Astrocyte (in vitro differentiated cells and primary cell): ENCODE measurements around the gene RDH5. TPM values are rescaled to one million over a fixed set of nuclear protein-coding genes. Genes with fewer than 3 reads are reported as not detected.

ENCODE experiments used
- DNase-seq: peaks from one replicate; pipeline ENCODE4 v3.0.0-alpha.2; 2010; ENCODE audit warnings: low read depth
- FAIRE-seq: peaks from 2 replicates; lab custom pipeline; 2011; peaks lifted over from hg19 to GRCh38; lab: Jason Lieb, UNC
- H2AFZ ChIP-seq: 2 replicates; pipeline ENCODE4 v1.6.0; 2012; ENCODE audit warnings: low read depth, low read length, inconsistent platforms
- H3K27ac ChIP-seq: 2 replicates; pipeline ENCODE4 v1.5.1; 2011; ENCODE audit warnings: low read depth, low read length, inconsistent platforms
- H3K27me3 ChIP-seq: 2 replicates; pipeline ENCODE4 v1.6.0; 2011; ENCODE audit warnings: low read length, inconsistent platforms; ENCODE audit not compliant: insufficient read depth
- H3K36me3 ChIP-seq: 2 replicates; pipeline ENCODE4 v1.5.1; 2011; ENCODE audit warnings: low read length, inconsistent platforms; ENCODE audit not compliant: insufficient read depth
- H3K4me1 ChIP-seq: 2 replicates; pipeline ENCODE4 v1.5.1; 2011; ENCODE audit warnings: low read length, inconsistent platforms; ENCODE audit not compliant: insufficient read depth
- H3K4me2 ChIP-seq: 2 replicates; pipeline ENCODE4 v1.6.0; 2012; ENCODE audit warnings: low read length, inconsistent platforms
- H3K4me3 ChIP-seq: 2 replicates; pipeline ENCODE4 v1.5.1; 2011; ENCODE audit warnings: low read depth, mild to moderate bottlenecking, low read length, inconsistent platforms; ENCODE audit not compliant: insufficient read depth
- H3K79me2 ChIP-seq: 2 replicates; pipeline ENCODE4 v1.6.0; 2012; ENCODE audit warnings: mild to moderate bottlenecking, low read length, inconsistent platforms; ENCODE audit not compliant: insufficient read depth
- H3K9ac ChIP-seq: 2 replicates; pipeline ENCODE4 v1.6.0; 2012; ENCODE audit warnings: mild to moderate bottlenecking, low read length, inconsistent platforms
- H3K9me3 ChIP-seq: 2 replicates; pipeline ENCODE4 v1.5.1; 2012; ENCODE audit warnings: low read depth, mild to moderate bottlenecking, low read length, inconsistent platforms; ENCODE audit not compliant: insufficient read depth
- H4K20me1 ChIP-seq: 2 replicates; pipeline ENCODE4 v1.6.0; 2012; ENCODE audit warnings: low read length, inconsistent platforms; ENCODE audit not compliant: insufficient read depth
- H3K27ac Mint-ChIP-seq: one replicate; pipeline ENCODE4 v1.8.0; 2021; ENCODE audit warnings: mild to moderate bottlenecking, mixed read lengths; ENCODE audit not compliant: unreplicated experiment
- H3K27me3 Mint-ChIP-seq: one replicate; pipeline ENCODE4 v1.8.0; 2021; ENCODE audit warnings: low read depth, mixed read lengths; ENCODE audit not compliant: unreplicated experiment
- H3K36me3 Mint-ChIP-seq: one replicate; pipeline ENCODE4 v1.8.0; 2021; ENCODE audit warnings: low read depth, mixed read lengths; ENCODE audit not compliant: unreplicated experiment
- H3K4me1 Mint-ChIP-seq: one replicate; pipeline ENCODE4 v1.8.0; 2021; ENCODE audit warnings: low read depth, mixed read lengths; ENCODE audit not compliant: unreplicated experiment
- H3K4me3 Mint-ChIP-seq: one replicate; pipeline ENCODE4 v1.8.0; 2021; ENCODE audit warnings: mild to moderate bottlenecking, moderate library complexity, mixed read lengths; ENCODE audit not compliant: unreplicated experiment
- H3K9me3 Mint-ChIP-seq: one replicate; pipeline ENCODE4 v1.8.0; 2021; ENCODE audit warnings: mild to moderate bottlenecking, mixed read lengths; ENCODE audit not compliant: unreplicated experiment
- CTCF ChIP-seq: IDR thresholded peaks from 2 replicates; pipeline ENCODE4 v1.5.1; 2011; ENCODE audit warnings: low read depth, mild to moderate bottlenecking, inconsistent platforms, low read length, moderate library complexity; ENCODE audit not compliant: insufficient read depth
- EZH2 ChIP-seq: IDR thresholded peaks from 2 replicates; pipeline ENCODE4 v1.6.1; 2012; ENCODE audit warnings: mild to moderate bottlenecking, low read length, inconsistent platforms; ENCODE audit not compliant: insufficient read depth
- total RNA-seq: library from RNA; stranded (reverse); gene quantifications from 2 replicates; pipeline ENCODE4 v1.2.1, GENCODE V29; 2021

RDH5 gene
- total RNA-seq, 1 donor from 2014 or later, result 2.1 TPM

- peaks cover 9% of the 10 kb centered on the region for H3K36me3 Mint-ChIP-seq
- Histone ChIP-seq H3K4me3 (peak overlapping the region; percentile 98), H4K20me1 (peaks cover 38% of the 10 kb centered on the region), H3K27ac (peak overlapping the region; percentile 99), H3K4me1 (peaks cover 31% of the 10 kb centered on the region), H3K79me2 (peaks cover 50% of the 10 kb centered on the region), H3K9me3 (no peaks in the 10 kb centered on the region), H3K9ac (peak overlapping the region; percentile 94), H2AFZ (peak overlapping the region; percentile 54), H3K4me2 (peak overlapping the region; percentile 99), H3K36me3 (peaks cover 10% of the 10 kb centered on the region), H3K27me3 (no peaks in the 10 kb centered on the region)
- peak overlapping the region; percentile 85 for H3K4me3 Mint-ChIP-seq
- no peaks in the 10 kb centered on the region for H3K27me3 Mint-ChIP-seq
- TF ChIP-seq CTCF (no peak), EZH2 (no peak)
- no peaks in the 10 kb centered on the region for H3K9me3 Mint-ChIP-seq
- peaks cover 27% of the 10 kb centered on the region for H3K4me1 Mint-ChIP-seq
- H3K27ac Mint-ChIP-seq, result peak overlapping the region; percentile 95
- FAIRE-seq (no peak), DNase-seq (peak; percentile 71)
Measured at GRCh38 chr12:55729819-55730818, 9.9 kb downstream of the RDH5 start.

GRCh38 chr12:55732288-55732687 lies 12.1 kb downstream of the RDH5 start:
- no peak overlapping the region for H3K4me3 ChIP-seq
- no peaks in the 10 kb centered on the region for H3K36me3 ChIP-seq
- no peak overlapping the region for H3K27ac ChIP-seq
- Mint-ChIP-seq H3K4me1 (peaks cover 14% of the 10 kb centered on the region), H3K27me3 (no peaks in the 10 kb centered on the region), H3K9me3 (no peaks in the 10 kb centered on the region), H3K36me3 (peaks cover 3% of the 10 kb centered on the region), H3K27ac (no peak overlapping the region), H3K4me3 (no peak overlapping the region)
- no peak overlapping the region for H3K4me2 ChIP-seq
- H3K79me2 ChIP-seq, result peaks cover 31% of the 10 kb centered on the region
- peaks cover 16% of the 10 kb centered on the region for H4K20me1 ChIP-seq
- no peak overlapping the region for H3K9ac ChIP-seq
- TF ChIP-seq EZH2, result no peak
- no peak for TF ChIP-seq CTCF
- H3K27me3 ChIP-seq, result no peaks in the 10 kb centered on the region
- H2AFZ ChIP-seq, result no peak overlapping the region
- H3K9me3 ChIP-seq, result no peaks in the 10 kb centered on the region
- DNase-seq, result no peak
- H3K4me1 ChIP-seq, result peaks cover 12% of the 10 kb centered on the region
- no peak for FAIRE-seq
